GM12878 (cell line): Measurements from ENCODE around the gene CAMP. TPM values are rescaled to one million over a fixed set of nuclear protein-coding genes. Genes with fewer than 3 reads are reported as not detected.

Source experiments
- ATAC-seq: fragments of 200-7000 bp; cut with Tn5 transposase; 3 replicates; pipeline ENCODE4 v1.9.1; 2020; ENCODE audit warnings: mild to moderate bottlenecking, moderate library complexity
- BruUV-seq: library from RNA; stranded (reverse); fragments of 400-500 nt; replicated peaks from 2 replicates; lab custom pipeline; 2021; lab: Mats Ljungman, UMichigan
- CTCF ChIA-PET: fragments of 300-600 bp; sonication (Branson Sonifier 250); formaldehyde crosslinking; extraction: SDS; loops from one replicate; lab custom pipeline; 2021; ENCODE audit warnings: inconsistent platforms; lab: Yijun Ruan, JAX
- POLR2A ChIA-PET: fragments of 350-600 bp; formaldehyde crosslinking; extraction: SDS; loops from one replicate; lab custom pipeline; 2021; ENCODE audit warnings: inconsistent platforms; lab: Charles Lee
- RAD21 ChIA-PET: fragments of 300-600 bp; sonication (Branson Sonifier 250); formaldehyde crosslinking; loops from one replicate; lab custom pipeline; 2023; ENCODE audit warnings: antibody characterized with exemption; ENCODE audit not compliant: unreplicated experiment; lab: Charles Lee
- SMC1A ChIA-PET: fragments of 300-600 bp; sonication (Branson Sonifier 250); formaldehyde crosslinking; loops from one replicate; lab custom pipeline; 2023; ENCODE audit not compliant: unreplicated experiment, uncharacterized antibody; lab: Charles Lee
- DNase-seq: peaks from one replicate; pipeline ENCODE4 v3.0.0-alpha.2; 2011; ENCODE audit warnings: low read depth, low spot score
- FAIRE-seq: peaks from 3 replicates; lab custom pipeline; 2011; peaks lifted over from hg19 to GRCh38; lab: Jason Lieb, UNC
- H2AFZ ChIP-seq: 2 replicates; pipeline ENCODE4 v1.6.0; 2011; ENCODE audit warnings: low read depth, low read length, control low read depth; ENCODE audit not compliant: control insufficient read depth
- H3K27ac ChIP-seq: 2 replicates; pipeline ENCODE4 v1.5.1; 2011; ENCODE audit warnings: control low read depth; ENCODE audit not compliant: control insufficient read depth, insufficient read depth
- H3K27me3 ChIP-seq, 2 experiments: replicated peaks in 1 of 2; 2 replicates each; pipeline versions ENCODE4 v1.6.0 to v1.6.1; 2011; ENCODE audit warnings: low read length in 1 of 2; ENCODE audit not compliant: control insufficient read depth in 2 of 2, insufficient read depth in 2 of 2
- H3K36me3 ChIP-seq, 2 experiments: 2 replicates each; pipeline ENCODE4 v1.5.1; 2011; ENCODE audit warnings: low read length in 1 of 2; ENCODE audit not compliant: control insufficient read depth in 2 of 2, insufficient read depth in 2 of 2
- H3K4me1 ChIP-seq: 2 replicates; pipeline ENCODE4 v1.6.1; 2011; ENCODE audit warnings: mild to moderate bottlenecking, low read length, moderate library complexity, mixed read lengths; ENCODE audit not compliant: control insufficient read depth, insufficient read depth
- H3K4me2 ChIP-seq: 2 replicates; pipeline ENCODE4 v1.6.0; 2011; ENCODE audit warnings: control low read depth; ENCODE audit not compliant: control insufficient read depth, insufficient read depth
- H3K4me3 ChIP-seq: fragments of 200-600 bp; sonication (generic); 2 replicates; pipeline ENCODE4 v1.5.1; 2016
- H3K79me2 ChIP-seq: 2 replicates; pipeline ENCODE4 v1.6.0; 2011; ENCODE audit warnings: low read length; ENCODE audit not compliant: control insufficient read depth, insufficient read depth
- H3K9ac ChIP-seq: 2 replicates; pipeline ENCODE4 v1.8.0; 2011; ENCODE audit warnings: low read length, control low read depth, mixed read lengths; ENCODE audit not compliant: control insufficient read depth, insufficient read depth
- H3K9me3 ChIP-seq: replicated peaks from 3 replicates; pipeline ENCODE4 v1.5.1; 2011; ENCODE audit warnings: mild to moderate bottlenecking, low read length; ENCODE audit not compliant: control insufficient read depth, insufficient read depth
- H4K20me1 ChIP-seq: 2 replicates; pipeline ENCODE4 v1.6.0; 2011; ENCODE audit not compliant: control insufficient read depth, insufficient read depth
- ATF2 ChIP-seq: IDR thresholded peaks from 2 replicates; pipeline ENCODE4 v1.6.1; 2012; ENCODE audit warnings: low read length, inconsistent platforms
- BMI1 ChIP-seq: fragments of 450-650 bp; IDR thresholded peaks from 2 replicates; pipeline ENCODE4 v1.6.1; 2016; ENCODE audit warnings: mild to moderate bottlenecking, moderate library complexity, borderline replicate concordance
- POLR2A ChIP-seq: IDR thresholded peaks from 2 replicates; pipeline ENCODE4 v1.6.1; 2011; ENCODE audit warnings: low read depth, mild to moderate bottlenecking, low read length
- RFX5 ChIP-seq: IDR thresholded peaks from 2 replicates; pipeline ENCODE4 v1.6.1; 2011; ENCODE audit warnings: low read depth, low read length, improper control_type of control experiment
- SPI1 ChIP-seq: IDR thresholded peaks from 2 replicates; pipeline ENCODE4 v1.6.1; 2011; ENCODE audit warnings: low read depth, mild to moderate bottlenecking, low read length, moderate library complexity, borderline replicate concordance; ENCODE audit not compliant: insufficient read depth
- STAT3 ChIP-seq: IDR thresholded peaks from 2 replicates; pipeline ENCODE4 v1.6.1; 2011; ENCODE audit warnings: low read depth, low read length, improper control_type of control experiment
- ZNF384 ChIP-seq: IDR thresholded peaks from 2 replicates; pipeline ENCODE4 v1.6.1; 2012; ENCODE audit warnings: low read depth, mild to moderate bottlenecking, low read length, improper control_type of control experiment, borderline replicate concordance
- whole genome bisulfite sequencing: methylation state at CpG from one replicate; pipeline ENCODE4 v1.1.6; 2016; ENCODE audit warnings: low lambda C conversion rate; ENCODE audit not compliant: insufficient replicate concordance, insufficient coverage; ENCODE audit errors: missing lambda C conversion rate; 5-methylcytosine and 5-hydroxymethylcytosine counted together
- in situ Hi-C: fragments of 300-500 bp; cut with MboI; formaldehyde crosslinking; loops from 9 replicates; pipeline ENCODE4 v1.14.3; 2018; ENCODE audit warnings: mixed read lengths
- intact Hi-C: fragments of 100-400 bp; cut with micrococcal nuclease; formaldehyde crosslinking; loops from one replicate; pipeline ENCODE4 v1.14.2; 2022; ENCODE audit not compliant: unreplicated experiment
- polyA plus RNA-seq, 11 experiments: library from polyadenylated mRNA; depleted of rRNA in 4 of 11; unstranded in 6 of 11; stranded (reverse) in 5 of 11; fragments of >200 nt; fragmentation: Nextera tagmentation in 4 of 11; fragmentation: Illumina TruSeq in 1 of 11; extraction: Ambion mirVana in 4 of 11; extraction: Trizol in 1 of 11; gene quantifications; 1 replicate in 1 of 11; 2 replicates in 10 of 11; pipeline versions ENCODE4 v1.2.1 to v1.2.3, GENCODE V29; 2011 to 2016; ENCODE audit warnings: inconsistent platforms in 2 of 11, missing spikeins in 2 of 11, low read depth in 1 of 11
- total RNA-seq, 4 experiments: library from RNA; depleted of rRNA in 3 of 4; stranded (reverse); fragments of >200 nt in 3 of 4; fragmentation: Illumina TruSeq in 1 of 4; extraction: Trizol in 1 of 4; gene quantifications; 2 replicates each; pipeline versions ENCODE4 v1.2.1 to v1.2.3, GENCODE V29; 2013 to 2021

CAMP gene
- total and polyA plus RNA-seq, 10 of the 15 experiments (the other 5 are each of a cell fraction or from before 2014, with no cell fraction given), result 0.76 to 34.3 (median 7.6) TPM

GRCh38 chr3:48245136-48245535 lies 21.8 kb downstream of the CAMP start:
- no peak overlapping the region for H3K27ac ChIP-seq
- TF ChIP-seq RFX5, result no peak
- TF ChIP-seq BMI1, result no peak
- TF ChIP-seq ATF2, result no peak
- TF ChIP-seq, all 136 proteins: peak for 0
- H3K9me3 ChIP-seq, result no peaks in the 10 kb centered on the region
- in situ Hi-C loops, result no loop called here
- SMC1A ChIA-PET, result interaction anchor here (0.6 to 2.9 kb wide), 6 partner anchors 23 to 207 kb away, joined by 3 to 14 read pairs (median 5); partner anchors contain the start of gene CDC25A
- DNase-seq (no peak), FAIRE-seq (no peak), ATAC-seq (no peak)
- peaks cover 54% of the 10 kb centered on the region for H3K79me2 ChIP-seq
- no peak overlapping the region; the same call in 1 of the 2 replicates for H3K4me2 ChIP-seq
- no peak overlapping the region for H3K9ac ChIP-seq
- H3K4me3 ChIP-seq, result no peak overlapping the region; the same call in 1 of the 2 replicates
- POLR2A ChIA-PET, result interaction anchor here (0.6 to 1.1 kb wide), 4 partner anchors 13 to 193 kb away, joined by 3 to 4 read pairs (median 3); no protein-coding TSS in a partner anchor
- BruUV-seq, result no TSS peak
- H4K20me1 ChIP-seq, result no peaks in the 10 kb centered on the region
- H2AFZ ChIP-seq, result no peak overlapping the region
- RAD21 ChIA-PET, result interaction anchor here (3.1 kb wide), 1 partner anchor 191 kb away, joined by 21 read pairs; no protein-coding TSS in a partner anchor
- peaks cover 7% of the 10 kb centered on the region; the same call in 1 of the 2 replicates for H3K4me1 ChIP-seq
- CTCF ChIA-PET, result interaction anchor here (0.9 to 3.6 kb wide), 3 partner anchors 11 to 192 kb away, joined by 3 to 32 read pairs (median 5); no protein-coding TSS in a partner anchor
- intact Hi-C loops, result no loop called here
- H3K27me3 ChIP-seq, result no peaks in the 10 kb centered on the region
- H3K36me3 ChIP-seq, result no peaks in the 10 kb centered on the region; a peak in 2 of 4 replicates
- WGBS, result 90% methylated on average over 7 of the region's 7 CpGs

- RAD21 ChIA-PET, result interaction anchor here (1.0 to 2.6 kb wide), 3 partner anchors 53 to 311 kb away, joined by 3 to 13 read pairs (median 3); partner anchors contain the start of gene NME6
- H4K20me1 ChIP-seq, result no peaks in the 10 kb centered on the region
- peak overlapping the region; percentile 28; the same call in 1 of the 2 replicates for H3K4me2 ChIP-seq
- H3K27me3 ChIP-seq, result no peaks in the 10 kb centered on the region
- peaks cover 0 to 6% of the 10 kb centered on the region in 2 experiments; a peak in 2 of 4 replicates for H3K36me3 ChIP-seq
- TF ChIP-seq POLR2A, result no peak
- no peak for TF ChIP-seq STAT3
- TF ChIP-seq ZNF384, result no peak
- peak; percentile 40; the same call in 1 of the 2 replicates for TF ChIP-seq SPI1
- TF ChIP-seq, all 136 proteins: peak for 1
- Histone ChIP-seq H3K4me1 (peaks cover 5% of the 10 kb centered on the region; the same call in 1 of the 2 replicates), H3K27ac (no peak overlapping the region), H2AFZ (no peak overlapping the region), H3K4me3 (no peak overlapping the region), H3K9me3 (no peaks in the 10 kb centered on the region), H3K9ac (no peak overlapping the region), H3K79me2 (peaks cover 44% of the 10 kb centered on the region)
- ATAC-seq (peak; percentile 56), FAIRE-seq (no peak), DNase-seq (no peak)
- 36% methylated on average over 1 of the region's 1 CpG for WGBS
- CTCF ChIA-PET, result interaction anchor here (0.5 to 2.1 kb wide), 3 partner anchors 52 to 458 kb away, joined by 3 to 15 read pairs (median 4); no protein-coding TSS in a partner anchor
- BruUV-seq, result no TSS peak
- POLR2A ChIA-PET, result interaction anchor here (1.0 kb wide), 2 partner anchors 12 to 192 kb away, joined by 3 to 4 read pairs; partner anchors contain the start of genes CCDC51 and TMA7
- SMC1A ChIA-PET, result interaction anchor here (0.7 to 2.9 kb wide), 4 partner anchors 15 to 189 kb away, joined by 3 to 13 read pairs (median 4); partner anchors contain the start of gene CDC25A
- in situ Hi-C loops (no loop called here), intact Hi-C loops (no loop called here)
Measured at GRCh38 chr3:48247401-48247811, 24.1 kb downstream of the CAMP start.
